WI38 (cell line): ENCODE data around the gene NACC2.

Experiments used
- H3K4me3 ChIP-seq: 2 replicates; pipeline ENCODE4 v1.5.1; 2011; ENCODE audit warnings: low read depth, mild to moderate bottlenecking, control low read depth, low read length
- CTCF ChIP-seq: IDR thresholded peaks from 2 replicates; pipeline ENCODE4 v1.5.1; 2012; ENCODE audit warnings: low read depth, mild to moderate bottlenecking, control low read depth, low read length

NACC2 gene

GRCh38 chr9:136090056-136090735 lies 4.9 kb downstream of the NACC2 start:
- no peak overlapping the region for H3K4me3 ChIP-seq
- TF ChIP-seq CTCF = no peak

GRCh38 chr9:136089697-136090045 lies 5.4 kb downstream of the NACC2 start:
- TF ChIP-seq CTCF = peak; percentile 4
- no peak overlapping the region for H3K4me3 ChIP-seq

GRCh38 chr9:136088939-136089696 lies 6.0 kb downstream of the NACC2 start:
- H3K4me3 ChIP-seq = no peak overlapping the region
- TF ChIP-seq CTCF = 0 out of 2 replicates have a peak, but pooled peaks have one; percentile 23

- no peak for TF ChIP-seq CTCF
- no peak overlapping the region for H3K4me3 ChIP-seq
Measured at GRCh38 chr9:136088481-136088938, 6.6 kb downstream of the NACC2 start.

- no peak overlapping the region for H3K4me3 ChIP-seq
- no peak for TF ChIP-seq CTCF
Measured at GRCh38 chr9:136087741-136088480, 7.2 kb downstream of the NACC2 start.

- TF ChIP-seq CTCF = no peak
- H3K4me3 ChIP-seq = no peak overlapping the region
Measured at GRCh38 chr9:136086951-136087740, 7.9 kb downstream of the NACC2 start.
